NOMO-1 treated with dmso at 0.1 percent for 144 hours (cell line): ENCODE measurements around the gene DHH.
A peak's percentile ranks its signal among the peaks of the same experiment; 100 is the strongest.
"Not testable (repeated sequence)": the region's sequence is repeated elsewhere in the genome, so short reads cannot be mapped to it uniquely, and the experiment has no call there.

Experiments
- DNase-seq: peaks from one replicate; lab custom pipeline; 2025; ENCODE audit not compliant: unreplicated experiment; lab: John Stamatoyannopoulos, UW

DHH gene

GRCh38 chr12:49070971-49071370, 23.6 kb downstream of the DHH start:
- no peak for DNase-seq

- peak; percentile 96 for DNase-seq
Measured at GRCh38 chr12:49069507-49070346, 24.9 kb downstream of the DHH start, which contains the start of gene RHEBL1. Gene RHEBL1, minus strand, starts transcription at chr12:49069979. Its CDS starts 194 bp downstream, at chr12:49069785.

GRCh38 chr12:49068879-49069506, 25.6 kb downstream of the DHH start:
- DNase-seq: no peak

- DNase-seq: no peak
Measured at GRCh38 chr12:49066120-49066519, 28.5 kb downstream of the DHH start.

GRCh38 chr12:49064767-49065152, 29.8 kb downstream of the DHH start:
- DNase-seq: no peak

GRCh38 chr12:49061916-49062315, 32.7 kb downstream of the DHH start:
- DNase-seq: not testable (repeated sequence)

GRCh38 chr12:49061157-49061650, 33.4 kb downstream of the DHH start:
- no peak for DNase-seq

- DNase-seq: peak; percentile 86
Measured at GRCh38 chr12:49060237-49061156, 34.1 kb downstream of the DHH start, which contains the start of gene KMT2D. Gene KMT2D, minus strand, starts transcription at chr12:49060794. Its CDS starts 5,470 bp downstream, at chr12:49055324.

GRCh38 chr12:49059299-49060171, 35.1 kb downstream of the DHH start:
- DNase-seq: no peak

- no peak for DNase-seq
Measured at GRCh38 chr12:49059045-49059298, 35.6 kb downstream of the DHH start.

- DNase-seq: no peak
Measured at GRCh38 chr12:49058366-49059044, 36.1 kb downstream of the DHH start.

GRCh38 chr12:49057888-49058287, 36.7 kb downstream of the DHH start:
- DNase-seq: no peak

- DNase-seq: peak; percentile 73
Measured at GRCh38 chr12:49055978-49056754, 38.4 kb downstream of the DHH start.

- DNase-seq: no peak
Measured at GRCh38 chr12:49055092-49055491, 39.5 kb downstream of the DHH start.

GRCh38 chr12:49054524-49054923, 40.1 kb downstream of the DHH start:
- no peak for DNase-seq

GRCh38 chr12:49054096-49054495, 40.5 kb downstream of the DHH start:
- no peak for DNase-seq

GRCh38 chr12:49052451-49053208, 42.0 kb downstream of the DHH start:
- DNase-seq: no peak

- DNase-seq: no peak
Measured at GRCh38 chr12:49051777-49052438, 42.7 kb downstream of the DHH start.
